Astrocyte (in vitro differentiated cells and primary cell): Measurements from ENCODE around the gene PLPPR1. TPM values are rescaled to one million over a fixed set of nuclear protein-coding genes. Genes with fewer than 3 reads are reported as not detected.
A peak's percentile ranks its signal among the peaks of the same experiment; 100 is the strongest.
"Not testable (repeated sequence)": the region's sequence is repeated elsewhere in the genome, so short reads cannot be mapped to it uniquely, and the experiment has no call there.

Source experiments
- DNase-seq: peaks from one replicate; pipeline ENCODE4 v3.0.0-alpha.2; 2010; ENCODE audit warnings: low read depth
- FAIRE-seq: peaks from 2 replicates; lab custom pipeline; 2011; peaks lifted over from hg19 to GRCh38; lab: Jason Lieb, UNC
- H2AFZ ChIP-seq: 2 replicates; pipeline ENCODE4 v1.6.0; 2012; ENCODE audit warnings: low read depth, low read length, inconsistent platforms
- H3K27ac ChIP-seq: 2 replicates; pipeline ENCODE4 v1.5.1; 2011; ENCODE audit warnings: low read depth, low read length, inconsistent platforms
- H3K27me3 ChIP-seq: 2 replicates; pipeline ENCODE4 v1.6.0; 2011; ENCODE audit warnings: low read length, inconsistent platforms; ENCODE audit not compliant: insufficient read depth
- H3K36me3 ChIP-seq: 2 replicates; pipeline ENCODE4 v1.5.1; 2011; ENCODE audit warnings: low read length, inconsistent platforms; ENCODE audit not compliant: insufficient read depth
- H3K4me1 ChIP-seq: 2 replicates; pipeline ENCODE4 v1.5.1; 2011; ENCODE audit warnings: low read length, inconsistent platforms; ENCODE audit not compliant: insufficient read depth
- H3K4me2 ChIP-seq: 2 replicates; pipeline ENCODE4 v1.6.0; 2012; ENCODE audit warnings: low read length, inconsistent platforms
- H3K4me3 ChIP-seq: 2 replicates; pipeline ENCODE4 v1.5.1; 2011; ENCODE audit warnings: low read depth, mild to moderate bottlenecking, low read length, inconsistent platforms; ENCODE audit not compliant: insufficient read depth
- H3K79me2 ChIP-seq: 2 replicates; pipeline ENCODE4 v1.6.0; 2012; ENCODE audit warnings: mild to moderate bottlenecking, low read length, inconsistent platforms; ENCODE audit not compliant: insufficient read depth
- H3K9ac ChIP-seq: 2 replicates; pipeline ENCODE4 v1.6.0; 2012; ENCODE audit warnings: mild to moderate bottlenecking, low read length, inconsistent platforms
- H3K9me3 ChIP-seq: 2 replicates; pipeline ENCODE4 v1.5.1; 2012; ENCODE audit warnings: low read depth, mild to moderate bottlenecking, low read length, inconsistent platforms; ENCODE audit not compliant: insufficient read depth
- H4K20me1 ChIP-seq: 2 replicates; pipeline ENCODE4 v1.6.0; 2012; ENCODE audit warnings: low read length, inconsistent platforms; ENCODE audit not compliant: insufficient read depth
- H3K27ac Mint-ChIP-seq: one replicate; pipeline ENCODE4 v1.8.0; 2021; ENCODE audit warnings: mild to moderate bottlenecking, mixed read lengths; ENCODE audit not compliant: unreplicated experiment
- H3K27me3 Mint-ChIP-seq: one replicate; pipeline ENCODE4 v1.8.0; 2021; ENCODE audit warnings: low read depth, mixed read lengths; ENCODE audit not compliant: unreplicated experiment
- H3K36me3 Mint-ChIP-seq: one replicate; pipeline ENCODE4 v1.8.0; 2021; ENCODE audit warnings: low read depth, mixed read lengths; ENCODE audit not compliant: unreplicated experiment
- H3K4me1 Mint-ChIP-seq: one replicate; pipeline ENCODE4 v1.8.0; 2021; ENCODE audit warnings: low read depth, mixed read lengths; ENCODE audit not compliant: unreplicated experiment
- H3K4me3 Mint-ChIP-seq: one replicate; pipeline ENCODE4 v1.8.0; 2021; ENCODE audit warnings: mild to moderate bottlenecking, moderate library complexity, mixed read lengths; ENCODE audit not compliant: unreplicated experiment
- H3K9me3 Mint-ChIP-seq: one replicate; pipeline ENCODE4 v1.8.0; 2021; ENCODE audit warnings: mild to moderate bottlenecking, mixed read lengths; ENCODE audit not compliant: unreplicated experiment
- EZH2 ChIP-seq: IDR thresholded peaks from 2 replicates; pipeline ENCODE4 v1.6.1; 2012; ENCODE audit warnings: mild to moderate bottlenecking, low read length, inconsistent platforms; ENCODE audit not compliant: insufficient read depth
- total RNA-seq: library from RNA; stranded (reverse); gene quantifications from 2 replicates; pipeline ENCODE4 v1.2.1, GENCODE V29; 2021
- TF ChIP-seq, protein P1 (sequence below): IDR thresholded peaks from 2 replicates; pipeline ENCODE4 v1.5.1; 2011; ENCODE audit warnings: low read depth, mild to moderate bottlenecking, inconsistent platforms, low read length, moderate library complexity; ENCODE audit not compliant: insufficient read depth

Gene PLPPR1
- total RNA-seq, 1 donor from 2014 or later, result not detected

DNA sequence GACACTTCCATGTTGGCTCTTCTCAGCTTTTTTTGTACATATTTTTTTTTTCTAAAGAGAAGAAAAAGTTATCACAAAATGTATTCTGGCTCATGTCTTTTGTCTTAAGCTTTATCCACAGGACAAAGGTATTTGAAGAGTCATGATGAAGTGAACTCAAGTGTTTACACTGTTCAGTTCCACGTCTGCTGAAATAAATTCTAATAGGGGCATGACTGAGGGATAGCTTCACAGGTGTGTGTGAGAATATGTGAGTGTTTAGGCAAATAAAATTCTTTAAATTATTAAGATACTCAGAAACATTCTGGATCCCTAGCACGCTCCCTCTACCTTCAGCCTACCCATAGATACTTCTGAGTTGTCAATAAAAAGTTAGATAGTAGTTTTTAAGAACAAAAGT lies 296.5 kb downstream of the PLPPR1 start:
- DNase-seq, result no peak
- H3K36me3 ChIP-seq, result no peaks in the 10 kb centered on the region
- no peaks in the 10 kb centered on the region for H3K27me3 ChIP-seq
- Mint-ChIP-seq H3K27me3 (no peaks in the 10 kb centered on the region), H3K4me3 (no peak overlapping the region), H3K27ac (no peak overlapping the region), H3K4me1 (peaks cover 7% of the 10 kb centered on the region), H3K9me3 (peaks cover 6% of the 10 kb centered on the region), H3K36me3 (no peaks in the 10 kb centered on the region)
- H3K9ac ChIP-seq, result no peak overlapping the region
- H3K4me2 ChIP-seq, result no peak overlapping the region
- FAIRE-seq, result no peak
- H3K79me2 ChIP-seq, result no peaks in the 10 kb centered on the region
- no peaks in the 10 kb centered on the region for H3K9me3 ChIP-seq
- no peaks in the 10 kb centered on the region for H4K20me1 ChIP-seq
- TF ChIP-seq EZH2, result no peak
- TF ChIP-seq, protein P1, sequence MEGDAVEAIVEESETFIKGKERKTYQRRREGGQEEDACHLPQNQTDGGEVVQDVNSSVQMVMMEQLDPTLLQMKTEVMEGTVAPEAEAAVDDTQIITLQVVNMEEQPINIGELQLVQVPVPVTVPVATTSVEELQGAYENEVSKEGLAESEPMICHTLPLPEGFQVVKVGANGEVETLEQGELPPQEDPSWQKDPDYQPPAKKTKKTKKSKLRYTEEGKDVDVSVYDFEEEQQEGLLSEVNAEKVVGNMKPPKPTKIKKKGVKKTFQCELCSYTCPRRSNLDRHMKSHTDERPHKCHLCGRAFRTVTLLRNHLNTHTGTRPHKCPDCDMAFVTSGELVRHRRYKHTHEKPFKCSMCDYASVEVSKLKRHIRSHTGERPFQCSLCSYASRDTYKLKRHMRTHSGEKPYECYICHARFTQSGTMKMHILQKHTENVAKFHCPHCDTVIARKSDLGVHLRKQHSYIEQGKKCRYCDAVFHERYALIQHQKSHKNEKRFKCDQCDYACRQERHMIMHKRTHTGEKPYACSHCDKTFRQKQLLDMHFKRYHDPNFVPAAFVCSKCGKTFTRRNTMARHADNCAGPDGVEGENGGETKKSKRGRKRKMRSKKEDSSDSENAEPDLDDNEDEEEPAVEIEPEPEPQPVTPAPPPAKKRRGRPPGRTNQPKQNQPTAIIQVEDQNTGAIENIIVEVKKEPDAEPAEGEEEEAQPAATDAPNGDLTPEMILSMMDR, result no peak
- no peak overlapping the region for H2AFZ ChIP-seq
- H3K4me3 ChIP-seq, result no peak overlapping the region
- no peak overlapping the region for H3K27ac ChIP-seq
- no peaks in the 10 kb centered on the region for H3K4me1 ChIP-seq

DNA sequence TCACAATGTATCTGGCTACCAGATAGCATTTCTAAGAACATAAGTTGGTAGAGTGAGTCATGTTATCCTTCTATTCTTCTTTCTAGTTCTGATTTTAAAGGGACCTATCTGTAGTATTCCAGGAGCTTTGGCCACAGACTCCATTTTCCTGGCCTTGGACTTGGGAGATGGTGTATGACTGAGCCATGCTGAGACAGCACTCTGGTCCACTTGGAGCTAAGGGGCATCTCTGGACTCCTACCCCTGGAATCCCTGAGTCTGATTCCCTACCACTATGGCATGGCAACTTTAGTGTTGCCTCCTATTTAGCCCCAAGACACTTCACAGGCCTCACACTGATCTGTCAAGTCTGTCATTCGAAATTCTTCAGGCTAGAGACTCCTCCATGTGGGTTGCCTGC lies 297.5 kb downstream of the PLPPR1 start:
- Mint-ChIP-seq H3K36me3 (no peaks in the 10 kb centered on the region), H3K4me3 (no peak overlapping the region), H3K9me3 (peaks cover 6% of the 10 kb centered on the region), H3K4me1 (peaks cover 7% of the 10 kb centered on the region), H3K27ac (no peak overlapping the region), H3K27me3 (no peaks in the 10 kb centered on the region)
- TF ChIP-seq EZH2, result no peak
- TF ChIP-seq, protein P1, result no peak
- no peak overlapping the region for H2AFZ ChIP-seq
- H3K4me1 ChIP-seq, result no peaks in the 10 kb centered on the region
- no peak overlapping the region for H3K4me2 ChIP-seq
- no peaks in the 10 kb centered on the region for H3K27me3 ChIP-seq
- no peaks in the 10 kb centered on the region for H3K79me2 ChIP-seq
- FAIRE-seq, result no peak
- no peaks in the 10 kb centered on the region for H4K20me1 ChIP-seq
- H3K4me3 ChIP-seq, result no peak overlapping the region
- no peak for DNase-seq
- H3K36me3 ChIP-seq, result no peaks in the 10 kb centered on the region
- H3K9ac ChIP-seq, result no peak overlapping the region
- no peak overlapping the region for H3K27ac ChIP-seq
- H3K9me3 ChIP-seq, result no peaks in the 10 kb centered on the region

DNA sequence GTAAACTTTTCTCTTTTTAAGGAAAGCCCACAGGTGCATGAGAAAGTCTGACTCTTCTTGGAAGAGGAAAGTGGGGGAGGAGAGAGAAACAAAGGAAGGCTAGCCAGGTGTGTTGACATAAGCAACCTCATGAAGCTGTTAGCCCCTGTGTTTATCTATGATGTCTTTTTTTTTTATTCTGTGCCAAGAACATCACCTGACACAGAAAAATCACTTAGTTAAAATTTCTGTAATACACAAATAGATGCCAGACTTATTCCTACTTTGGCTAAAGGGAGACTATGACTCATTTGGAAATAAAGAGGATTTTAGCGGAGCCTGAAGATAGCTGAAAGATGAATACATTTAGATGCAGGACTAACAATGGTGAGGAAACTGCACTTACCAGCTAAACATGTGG lies 298.0 kb downstream of the PLPPR1 start:
- Histone ChIP-seq H3K9ac (no peak overlapping the region), H4K20me1 (no peaks in the 10 kb centered on the region), H3K27me3 (no peaks in the 10 kb centered on the region), H3K36me3 (no peaks in the 10 kb centered on the region), H2AFZ (no peak overlapping the region), H3K4me3 (no peak overlapping the region), H3K79me2 (no peaks in the 10 kb centered on the region), H3K4me1 (no peaks in the 10 kb centered on the region), H3K27ac (no peak overlapping the region), H3K9me3 (no peaks in the 10 kb centered on the region), H3K4me2 (no peak overlapping the region)
- DNase-seq (peak; percentile 3), FAIRE-seq (no peak)
- no peak overlapping the region for H3K4me3 Mint-ChIP-seq
- no peak overlapping the region for H3K27ac Mint-ChIP-seq
- H3K9me3 Mint-ChIP-seq, result peaks cover 6% of the 10 kb centered on the region
- TF ChIP-seq, protein P1, result no peak
- TF ChIP-seq EZH2, result no peak
- no peaks in the 10 kb centered on the region for H3K36me3 Mint-ChIP-seq
- H3K27me3 Mint-ChIP-seq, result no peaks in the 10 kb centered on the region
- peaks cover 7% of the 10 kb centered on the region for H3K4me1 Mint-ChIP-seq

DNA sequence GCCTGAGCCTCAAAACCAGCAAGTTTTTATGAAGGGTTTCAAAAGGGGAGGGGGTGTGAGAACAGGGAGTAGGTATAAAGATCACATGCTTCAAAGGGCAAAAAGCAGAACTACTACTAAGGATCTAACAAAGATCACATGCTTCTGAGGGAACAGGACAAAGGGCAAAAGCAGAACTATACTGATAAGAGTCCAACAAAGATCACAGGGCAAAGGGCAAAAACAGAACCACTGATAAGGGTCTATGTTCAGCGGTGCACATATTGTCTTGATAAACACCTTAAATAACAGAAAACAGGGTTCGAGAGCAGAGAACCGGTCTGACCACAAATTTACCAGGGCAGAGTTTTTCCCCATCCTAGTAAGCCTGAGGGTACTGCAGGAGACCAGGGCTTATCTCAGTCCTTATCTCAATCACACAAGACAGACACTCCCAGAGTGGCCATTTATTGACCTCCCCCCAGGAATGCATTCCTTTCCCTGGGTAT lies 298.9 kb downstream of the PLPPR1 start:
- H3K9me3 Mint-ChIP-seq, H3K4me3 Mint-ChIP-seq, H3K27me3 ChIP-seq, H4K20me1 ChIP-seq, FAIRE-seq, H3K4me1 ChIP-seq, H3K9me3 ChIP-seq, H3K36me3 ChIP-seq, H3K4me3 ChIP-seq, H3K4me2 ChIP-seq, H3K27ac Mint-ChIP-seq, H3K79me2 ChIP-seq, H3K27me3 Mint-ChIP-seq, H3K4me1 Mint-ChIP-seq, DNase-seq, H3K27ac ChIP-seq, H2AFZ ChIP-seq, H3K36me3 Mint-ChIP-seq, H3K9ac ChIP-seq: not testable (repeated sequence)
